ENCODE measurements around the gene WDR74. TPM values are rescaled to one million over a fixed set of nuclear protein-coding genes. Genes with fewer than 3 reads are reported as not detected.
"Not testable (repeated sequence)": the region's sequence is repeated elsewhere in the genome, so short reads cannot be mapped to it uniquely, and the experiment has no call there.

Gene WDR74
- total RNA-seq (2014; rRNA removed; shearing (Covaris generic)), result 55.2 and 61.8 TPM in 2 replicates

GRCh38 chr11:62839050-62839945, at the start of gene WDR74:
Gene WDR74 (minus strand): TSS chr11:62839590. CDS start chr11:62839570, 20 bp downstream.
- peak; percentile 93 for DNase-seq (ENCODE audit: low read depth)

GRCh38 chr11:62889126-62889483, 49.7 kb upstream of the WDR74 start:
- DNase-seq (ENCODE audit: low read depth), result no peak

GRCh38 chr11:62888406-62888805, 49.0 kb upstream of the WDR74 start:
- no peak for DNase-seq (ENCODE audit: low read depth)

GRCh38 chr11:62885137-62885750, 45.9 kb upstream of the WDR74 start:
- DNase-seq (ENCODE audit: low read depth), result no peak

- DNase-seq (ENCODE audit: low read depth), result peak; percentile 57
These were observed 44.3 kb upstream of the WDR74 start for GRCh38 chr11:62883673-62884072.

GRCh38 chr11:62882788-62883501, 43.6 kb upstream of the WDR74 start:
- no peak for DNase-seq (ENCODE audit: low read depth)

- DNase-seq (ENCODE audit: low read depth), result no peak
These were observed 43.0 kb upstream of the WDR74 start for GRCh38 chr11:62882431-62882749.

- peak; percentile 97 for DNase-seq (ENCODE audit: low read depth)
These were observed 42.4 kb upstream of the WDR74 start for GRCh38 chr11:62881579-62882430.

GRCh38 chr11:62880803-62881578, 41.6 kb upstream of the WDR74 start, which contains the start of gene SLC3A2:
Gene SLC3A2 (plus strand): TSS chr11:62880896. CDS start chr11:62881024, 128 bp downstream.
- DNase-seq (ENCODE audit: low read depth), result peak; percentile 91

- DNase-seq (ENCODE audit: low read depth), result peak; percentile 80
These were observed 40.9 kb upstream of the WDR74 start for GRCh38 chr11:62880231-62880802.

- no peak for DNase-seq (ENCODE audit: low read depth)
These were observed 40.0 kb upstream of the WDR74 start for GRCh38 chr11:62879235-62879978.

- DNase-seq (ENCODE audit: low read depth), result no peak
These were observed 37.3 kb upstream of the WDR74 start for GRCh38 chr11:62876712-62877111.

- DNase-seq (ENCODE audit: low read depth), result no peak
These were observed 36.5 kb upstream of the WDR74 start for GRCh38 chr11:62875698-62876478.

GRCh38 chr11:62874851-62875250, 35.5 kb upstream of the WDR74 start:
- DNase-seq (ENCODE audit: low read depth), result no peak

GRCh38 chr11:62865635-62866034, 26.2 kb upstream of the WDR74 start:
- no peak for DNase-seq (ENCODE audit: low read depth)

- DNase-seq (ENCODE audit: low read depth), result no peak
These were observed 24.4 kb upstream of the WDR74 start for GRCh38 chr11:62863687-62864335.

GRCh38 chr11:62861564-62862192, 22.3 kb upstream of the WDR74 start:
- not testable (repeated sequence) for DNase-seq (ENCODE audit: low read depth)
